ENCODE data around the gene SLC44A1. TPM values are rescaled to one million over a fixed set of nuclear protein-coding genes. Genes with fewer than 3 reads are reported as not detected.

SLC44A1 gene
- total RNA-seq, 1 donor from 2014 or later: 22.6 TPM

GRCh38 chr9:105318729-105319191, 74.3 kb downstream of the SLC44A1 start:
- intact Hi-C loops (cut with DNase I): loop anchor here (10.0 kb wide), 1 partner anchor 144 kb away; no protein-coding TSS in a partner anchor
- no peak for DNase-seq (ENCODE audit: low spot score)

GRCh38 chr9:105319202-105319813, 74.9 kb downstream of the SLC44A1 start:
- DNase-seq (ENCODE audit: low spot score): no peak
- intact Hi-C loops (cut with DNase I): loop anchor here (10.0 kb wide), 1 partner anchor 145 kb away; no protein-coding TSS in a partner anchor

- intact Hi-C loops (cut with DNase I): no loop called here
- DNase-seq (ENCODE audit: low spot score): no peak
Observed at GRCh38 chr9:105320568-105320967, 76.1 kb downstream of the SLC44A1 start.

GRCh38 chr9:105328296-105328695, 83.8 kb downstream of the SLC44A1 start:
- DNase-seq (ENCODE audit: low spot score): no peak
- intact Hi-C loops (cut with DNase I): no loop called here

GRCh38 chr9:105328872-105329718, 84.6 kb downstream of the SLC44A1 start:
- intact Hi-C loops (cut with DNase I): no loop called here
- DNase-seq (ENCODE audit: low spot score): no peak

- intact Hi-C loops (cut with DNase I): loop anchor here (10.0 kb wide), 1 partner anchor 75 kb away; no protein-coding TSS in a partner anchor
- no peak for DNase-seq (ENCODE audit: low spot score)
Observed at GRCh38 chr9:105329719-105330062, 85.2 kb downstream of the SLC44A1 start.

- no peak for DNase-seq (ENCODE audit: low spot score)
- intact Hi-C loops (cut with DNase I): loop anchor here (10.0 kb wide), 1 partner anchor 75 kb away; no protein-coding TSS in a partner anchor
Observed at GRCh38 chr9:105330201-105330600, 85.8 kb downstream of the SLC44A1 start.

- no peak for DNase-seq (ENCODE audit: low spot score)
- intact Hi-C loops (cut with DNase I): loop anchor here (10.0 kb wide), 1 partner anchor 76 kb away; no protein-coding TSS in a partner anchor
Observed at GRCh38 chr9:105330755-105331154, 86.3 kb downstream of the SLC44A1 start.

- intact Hi-C loops (cut with DNase I): loop anchor here (10.0 kb wide), 1 partner anchor 76 kb away; no protein-coding TSS in a partner anchor
- DNase-seq (ENCODE audit: low spot score): no peak
Observed at GRCh38 chr9:105331160-105331559, 86.7 kb downstream of the SLC44A1 start.

GRCh38 chr9:105331755-105332154, 87.3 kb downstream of the SLC44A1 start:
- intact Hi-C loops (cut with DNase I): loop anchor here (10.0 kb wide), 1 partner anchor 77 kb away; no protein-coding TSS in a partner anchor
- DNase-seq (ENCODE audit: low spot score): no peak

- intact Hi-C loops (cut with DNase I): loop anchor here (10.0 kb wide), 1 partner anchor 78 kb away; no protein-coding TSS in a partner anchor
- no peak for DNase-seq (ENCODE audit: low spot score)
Observed at GRCh38 chr9:105332471-105332870, 88.0 kb downstream of the SLC44A1 start.

GRCh38 chr9:105333076-105333475, 88.6 kb downstream of the SLC44A1 start:
- no peak for DNase-seq (ENCODE audit: low spot score)
- intact Hi-C loops (cut with DNase I): loop anchor here (10.0 kb wide), 1 partner anchor 78 kb away; no protein-coding TSS in a partner anchor

GRCh38 chr9:105333811-105334210, 89.4 kb downstream of the SLC44A1 start:
- no peak for DNase-seq (ENCODE audit: low spot score)
- intact Hi-C loops (cut with DNase I): loop anchor here (10.0 kb wide), 1 partner anchor 79 kb away; no protein-coding TSS in a partner anchor

- intact Hi-C loops (cut with DNase I): loop anchor here (10.0 kb wide), 1 partner anchor 84 kb away; no protein-coding TSS in a partner anchor
- no peak for DNase-seq (ENCODE audit: low spot score)
Observed at GRCh38 chr9:105338308-105338707, 93.9 kb downstream of the SLC44A1 start.

- intact Hi-C loops (cut with DNase I): loop anchor here (10.0 kb wide), 1 partner anchor 85 kb away; no protein-coding TSS in a partner anchor
- DNase-seq (ENCODE audit: low spot score): no peak
Observed at GRCh38 chr9:105339849-105340248, 95.4 kb downstream of the SLC44A1 start.

- no peak for DNase-seq (ENCODE audit: low spot score)
- intact Hi-C loops (cut with DNase I): no loop called here
Observed at GRCh38 chr9:105341434-105342146, 97.1 kb downstream of the SLC44A1 start.

- no peak for DNase-seq (ENCODE audit: low spot score)
- intact Hi-C loops (cut with DNase I): no loop called here
Observed at GRCh38 chr9:105342147-105342505, 97.7 kb downstream of the SLC44A1 start.

GRCh38 chr9:105344283-105344682, 99.8 kb downstream of the SLC44A1 start:
- intact Hi-C loops (cut with DNase I): no loop called here
- no peak for DNase-seq (ENCODE audit: low spot score)

- no peak for DNase-seq (ENCODE audit: low spot score)
Observed at GRCh38 chr9:105345626-105346025, 101.2 kb downstream of the SLC44A1 start.

GRCh38 chr9:105346273-105346672, 101.8 kb downstream of the SLC44A1 start:
- intact Hi-C loops (cut with DNase I): no loop called here

More at GRCh38 chr9:105345626-105346025, 101.2 kb downstream of the SLC44A1 start:
- intact Hi-C loops (cut with DNase I): no loop called here

More at GRCh38 chr9:105346273-105346672, 101.8 kb downstream of the SLC44A1 start:
- no peak for DNase-seq (ENCODE audit: low spot score)

Data from cardiac septum (tissue), 1 donor.